GM18909 (cell line): Measurements from ENCODE around the gene RAB11FIP3.

Experiments used
- ATAC-seq: cut with Tn5 transposase; IDR thresholded peaks from one replicate; pipeline ENCODE4 v1.9.1; 2021; ENCODE audit warnings: mild to moderate bottlenecking; ENCODE audit not compliant: unreplicated experiment, poor library complexity

The RAB11FIP3 gene

DNA sequence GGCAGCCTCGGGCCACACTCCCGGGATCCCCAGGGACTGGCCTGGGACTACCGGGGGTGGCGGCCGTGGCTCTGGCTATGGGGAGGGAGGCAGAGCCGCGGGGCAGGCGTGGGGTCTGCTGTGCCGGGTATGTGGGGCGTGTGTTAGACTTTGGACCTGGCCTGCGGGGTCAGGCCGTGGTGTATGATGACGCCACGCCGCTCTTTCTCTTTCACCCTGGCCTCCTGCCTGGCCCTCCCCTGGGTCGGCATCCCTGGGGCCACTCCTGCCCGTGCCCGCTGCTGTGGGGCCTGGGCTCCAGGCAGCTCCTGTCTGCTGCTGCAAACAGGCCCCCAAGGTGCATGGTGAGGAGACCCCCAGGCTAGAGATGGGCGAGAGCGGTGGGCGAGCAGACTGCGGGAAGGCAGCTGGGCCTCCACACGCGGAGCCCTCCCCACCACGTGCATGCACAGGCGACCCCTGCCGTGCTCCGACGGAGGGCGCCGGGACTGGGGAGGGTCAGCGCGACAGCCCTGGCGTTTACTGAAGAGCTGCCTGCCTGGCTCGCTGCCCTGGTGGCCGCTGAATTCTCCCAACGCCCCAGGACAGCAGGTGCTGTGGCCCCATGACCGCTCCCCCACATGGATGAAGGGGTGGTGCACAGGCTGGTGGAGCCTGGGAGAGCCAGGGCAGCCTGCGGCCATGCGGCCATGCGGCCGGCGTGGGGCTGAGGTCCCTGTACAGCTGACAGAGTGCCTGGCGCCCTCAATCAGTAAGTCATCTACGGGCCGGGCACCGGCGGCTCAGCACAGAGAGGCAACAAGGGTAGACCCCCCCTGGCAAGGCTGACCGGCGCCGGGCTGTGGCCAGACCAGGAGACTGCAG lies 118.1 kb downstream of the RAB11FIP3 start:
- no peak for ATAC-seq

DNA sequence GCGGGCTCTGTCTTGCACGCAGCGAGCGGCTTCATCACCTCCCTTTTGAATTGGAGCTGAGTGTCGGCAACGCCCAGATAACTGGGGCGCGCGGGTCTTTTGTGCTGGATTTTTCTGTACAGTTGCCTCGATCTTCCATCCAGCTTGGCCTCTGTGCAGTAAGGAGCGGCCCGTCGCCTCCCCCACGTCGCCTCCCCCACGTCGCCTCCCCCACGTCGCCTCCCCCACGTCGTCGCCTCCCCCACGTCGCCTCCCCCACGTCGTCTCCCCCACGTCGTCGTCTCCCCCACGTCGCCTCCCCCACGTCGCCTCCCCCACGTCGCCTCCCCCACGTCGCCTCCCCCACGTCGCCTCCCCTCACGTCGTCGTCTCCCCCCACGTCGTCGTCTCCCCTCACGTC lies 119.1 kb downstream of the RAB11FIP3 start:
- no peak for ATAC-seq

DNA sequence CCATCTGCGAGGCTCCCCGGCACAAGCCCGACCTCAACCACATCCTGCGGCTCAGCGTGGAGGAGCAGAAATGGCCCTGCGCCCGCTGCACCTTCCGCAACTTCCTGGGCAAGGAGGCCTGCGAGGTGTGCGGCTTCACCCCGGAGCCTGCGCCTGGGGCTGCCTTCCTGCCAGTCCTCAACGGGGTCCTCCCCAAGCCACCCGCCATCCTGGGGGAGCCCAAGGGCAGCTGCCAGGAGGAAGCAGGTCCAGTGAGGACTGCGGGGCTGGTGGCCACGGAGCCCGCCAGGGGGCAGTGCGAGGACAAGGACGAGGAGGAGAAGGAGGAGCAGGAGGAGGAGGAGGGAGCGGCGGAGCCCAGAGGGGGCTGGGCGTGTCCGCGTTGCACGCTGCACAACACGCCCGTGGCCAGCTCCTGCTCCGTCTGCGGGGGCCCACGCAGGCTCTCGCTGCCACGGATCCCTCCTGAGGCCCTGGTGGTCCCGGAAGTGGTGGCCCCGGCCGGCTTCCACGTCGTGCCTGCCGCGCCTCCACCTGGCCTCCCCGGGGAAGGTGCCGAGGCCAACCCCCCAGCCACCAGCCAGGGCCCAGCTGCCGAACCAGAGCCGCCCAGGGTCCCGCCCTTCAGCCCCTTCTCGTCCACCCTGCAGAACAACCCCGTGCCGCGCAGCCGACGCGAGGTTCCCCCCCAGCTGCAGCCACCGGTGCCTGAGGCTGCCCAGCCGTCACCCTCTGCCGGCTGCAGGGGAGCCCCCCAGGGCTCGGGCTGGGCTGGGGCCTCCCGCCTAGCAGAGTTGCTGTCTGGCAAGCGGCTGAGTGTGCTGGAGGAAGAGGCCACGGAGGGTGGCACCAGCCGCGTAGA lies 121.7 kb downstream of the RAB11FIP3 start:
- no peak for ATAC-seq

DNA sequence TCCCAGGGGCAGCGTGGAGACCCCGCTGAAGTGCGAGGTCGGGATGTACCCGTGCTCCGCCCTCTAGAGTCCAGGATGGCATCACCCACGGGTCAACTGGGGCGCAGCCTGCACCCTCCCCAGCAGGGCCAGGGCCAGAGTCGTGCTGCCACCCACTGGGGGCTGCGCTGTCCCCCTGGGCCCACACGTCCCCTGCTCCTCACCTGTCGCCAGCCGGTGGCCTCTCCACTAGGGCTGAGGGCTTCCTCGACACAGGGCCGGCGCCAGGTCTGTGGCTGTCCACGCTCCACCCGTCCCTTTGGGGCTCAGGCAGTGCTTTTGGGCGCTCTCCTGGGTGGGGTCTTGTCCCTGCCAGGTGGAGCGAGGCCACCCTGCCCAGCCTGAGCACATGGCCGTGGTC lies 123.1 kb downstream of the RAB11FIP3 start:
- ATAC-seq = no peak

DNA sequence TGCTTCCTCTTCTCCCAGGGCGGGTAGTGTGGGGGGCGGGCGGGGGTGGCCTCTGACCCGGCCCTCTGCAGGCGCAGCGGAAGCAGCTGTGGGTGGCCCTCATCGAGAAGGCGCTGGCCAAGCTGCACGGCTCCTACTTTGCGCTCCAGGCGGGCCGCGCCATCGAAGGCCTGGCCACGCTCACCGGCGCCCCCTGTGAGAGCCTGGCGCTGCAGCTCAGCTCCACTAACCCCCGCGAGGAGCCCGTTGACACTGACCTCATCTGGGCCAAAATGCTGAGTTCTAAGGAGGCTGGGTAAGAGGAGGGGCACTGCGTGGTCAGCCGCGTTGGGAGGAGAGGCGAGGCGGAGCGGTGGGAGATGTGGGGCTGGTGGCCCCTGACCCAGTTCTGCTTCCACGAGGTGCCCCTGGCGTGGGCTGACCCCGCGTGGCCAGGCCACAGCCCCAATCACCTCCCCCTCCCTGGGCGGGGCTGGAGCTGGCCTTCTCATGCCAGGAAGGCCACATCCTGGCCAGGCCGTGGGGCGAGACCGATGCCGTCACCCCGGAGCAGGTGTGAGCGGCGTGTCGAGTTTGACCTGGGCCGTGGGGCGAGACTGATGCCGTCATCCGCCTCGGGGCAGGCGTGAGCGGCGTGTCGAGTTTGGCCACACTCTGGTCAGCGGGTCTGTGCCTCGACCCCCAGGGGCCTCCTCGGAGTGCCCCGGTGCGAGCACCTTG lies 124.3 kb downstream of the RAB11FIP3 start:
- no peak for ATAC-seq

DNA sequence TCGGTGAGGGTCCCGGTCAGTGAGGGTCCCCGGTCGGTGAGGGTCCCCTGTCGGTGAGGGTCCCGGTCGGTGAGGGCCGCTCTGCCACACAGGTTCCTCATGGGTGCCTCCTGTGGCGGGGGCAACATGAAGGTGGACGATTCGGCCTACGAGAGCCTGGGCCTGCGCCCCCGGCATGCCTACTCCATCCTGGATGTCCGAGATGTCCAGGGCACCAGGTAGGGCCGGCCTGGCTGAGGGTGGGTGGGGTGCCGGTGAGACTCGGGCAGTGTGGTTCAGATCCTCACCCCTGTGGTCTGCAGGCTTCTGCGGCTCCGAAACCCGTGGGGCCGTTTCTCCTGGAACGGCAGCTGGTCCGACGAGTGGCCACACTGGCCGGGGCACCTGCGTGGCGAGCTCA lies 125.8 kb downstream of the RAB11FIP3 start:
- no peak for ATAC-seq

DNA sequence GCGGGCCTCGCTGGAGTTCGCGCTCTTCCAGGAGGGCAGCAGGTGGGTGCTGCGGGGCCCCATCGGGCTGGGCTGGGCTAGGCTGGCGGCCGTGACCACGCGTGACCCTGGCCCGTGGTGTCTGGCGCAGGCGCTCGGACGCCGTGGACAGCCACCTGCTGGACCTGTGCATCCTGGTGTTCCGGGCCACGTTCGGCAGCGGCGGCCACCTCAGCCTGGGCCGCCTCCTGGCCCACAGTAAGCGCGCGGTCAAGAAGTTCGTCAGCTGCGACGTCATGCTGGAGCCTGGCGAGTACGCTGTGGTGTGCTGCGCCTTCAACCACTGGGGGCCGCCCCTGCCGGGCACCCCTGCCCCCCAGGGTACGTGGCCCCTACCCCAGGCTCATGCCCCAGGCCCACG lies 126.7 kb downstream of the RAB11FIP3 start:
- ATAC-seq = no peak

DNA sequence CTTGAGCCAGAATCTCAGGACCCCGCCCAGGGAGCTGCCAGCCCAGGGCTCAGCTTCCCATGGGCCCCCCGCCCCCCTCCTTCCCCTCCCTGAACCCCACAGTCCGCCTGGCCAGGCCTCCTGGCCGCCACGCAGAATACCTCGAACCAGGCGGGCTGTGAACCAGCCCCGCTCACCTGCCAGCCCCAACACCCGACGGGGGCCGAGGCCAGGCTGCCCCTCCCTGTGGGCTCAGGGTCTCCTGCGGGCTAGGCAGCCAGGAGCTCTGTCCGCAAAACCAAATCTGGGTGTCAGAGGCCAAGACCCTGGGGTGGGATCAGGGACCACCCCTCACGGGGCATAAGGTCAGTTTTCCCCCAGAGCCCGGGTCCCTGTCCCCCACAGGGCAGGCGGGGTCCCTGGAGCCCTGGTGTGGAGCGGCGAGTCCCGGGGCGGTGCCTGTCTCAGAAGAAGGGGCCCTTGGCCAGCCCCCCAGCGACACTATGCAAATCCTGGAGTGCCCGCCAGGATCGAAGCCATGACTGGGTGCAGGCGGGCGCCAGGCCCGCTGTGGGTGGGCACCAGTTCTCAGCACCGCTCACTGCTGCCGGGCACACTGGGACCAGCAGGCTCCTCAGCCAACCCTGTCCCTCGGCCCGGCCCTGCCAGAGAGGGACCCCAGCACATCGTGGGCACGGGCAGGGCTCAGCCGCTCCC lies 128.3 kb downstream of the RAB11FIP3 start:
- ATAC-seq = no peak

DNA sequence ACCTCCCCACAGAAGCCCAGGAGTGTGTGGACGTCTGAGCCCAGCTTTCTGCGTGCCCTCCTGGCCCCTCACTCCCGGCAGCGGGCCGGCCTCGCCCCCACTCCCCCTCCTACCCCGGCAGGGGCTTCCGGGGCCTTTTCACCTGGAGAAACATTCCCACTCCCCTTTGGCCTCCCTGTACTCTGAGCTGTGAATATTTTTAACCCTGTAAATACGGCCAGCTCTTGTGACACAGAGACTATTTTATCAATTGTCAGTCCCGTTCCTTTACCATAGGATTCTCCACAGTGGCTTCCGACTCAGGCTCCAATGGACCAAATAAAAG lies 128.8 kb downstream of the RAB11FIP3 start:
- no peak for ATAC-seq

DNA sequence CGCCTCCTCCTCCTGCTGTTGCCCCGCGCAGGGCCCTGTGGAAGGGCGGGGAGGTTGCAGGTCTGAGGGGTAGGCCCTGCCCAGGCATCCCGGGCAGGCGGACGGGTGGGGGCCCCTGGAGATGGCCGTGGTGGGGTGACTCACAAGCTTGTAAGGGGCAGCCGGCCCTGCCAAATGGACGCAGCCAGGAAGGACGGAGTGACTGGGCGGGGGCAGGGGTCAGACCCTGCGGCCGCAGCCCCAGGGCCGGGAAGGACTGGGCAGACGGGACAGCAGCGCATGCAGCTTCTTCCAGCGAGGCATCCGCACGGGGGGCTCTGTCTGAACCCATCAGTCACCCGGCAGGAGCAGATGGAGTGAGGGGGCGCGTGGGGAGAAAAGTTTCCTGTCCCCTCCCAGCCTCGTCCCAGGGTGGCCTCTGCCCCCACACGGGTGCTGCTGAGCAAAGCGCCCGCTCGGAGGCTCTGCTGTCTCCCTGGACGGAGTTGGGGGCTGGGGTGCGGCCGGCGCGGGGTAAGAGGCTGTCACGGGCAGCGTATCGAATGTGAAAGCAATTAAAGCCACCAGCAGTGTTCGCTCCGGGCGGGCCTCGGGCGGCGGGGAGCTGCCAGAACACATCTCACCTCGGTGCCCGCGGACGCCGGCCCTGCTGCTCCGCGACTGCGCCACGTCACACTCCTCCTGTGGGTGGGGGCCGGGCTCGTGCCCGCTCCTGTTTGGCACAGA lies 129.4 kb downstream of the RAB11FIP3 start:
- ATAC-seq = no peak

DNA sequence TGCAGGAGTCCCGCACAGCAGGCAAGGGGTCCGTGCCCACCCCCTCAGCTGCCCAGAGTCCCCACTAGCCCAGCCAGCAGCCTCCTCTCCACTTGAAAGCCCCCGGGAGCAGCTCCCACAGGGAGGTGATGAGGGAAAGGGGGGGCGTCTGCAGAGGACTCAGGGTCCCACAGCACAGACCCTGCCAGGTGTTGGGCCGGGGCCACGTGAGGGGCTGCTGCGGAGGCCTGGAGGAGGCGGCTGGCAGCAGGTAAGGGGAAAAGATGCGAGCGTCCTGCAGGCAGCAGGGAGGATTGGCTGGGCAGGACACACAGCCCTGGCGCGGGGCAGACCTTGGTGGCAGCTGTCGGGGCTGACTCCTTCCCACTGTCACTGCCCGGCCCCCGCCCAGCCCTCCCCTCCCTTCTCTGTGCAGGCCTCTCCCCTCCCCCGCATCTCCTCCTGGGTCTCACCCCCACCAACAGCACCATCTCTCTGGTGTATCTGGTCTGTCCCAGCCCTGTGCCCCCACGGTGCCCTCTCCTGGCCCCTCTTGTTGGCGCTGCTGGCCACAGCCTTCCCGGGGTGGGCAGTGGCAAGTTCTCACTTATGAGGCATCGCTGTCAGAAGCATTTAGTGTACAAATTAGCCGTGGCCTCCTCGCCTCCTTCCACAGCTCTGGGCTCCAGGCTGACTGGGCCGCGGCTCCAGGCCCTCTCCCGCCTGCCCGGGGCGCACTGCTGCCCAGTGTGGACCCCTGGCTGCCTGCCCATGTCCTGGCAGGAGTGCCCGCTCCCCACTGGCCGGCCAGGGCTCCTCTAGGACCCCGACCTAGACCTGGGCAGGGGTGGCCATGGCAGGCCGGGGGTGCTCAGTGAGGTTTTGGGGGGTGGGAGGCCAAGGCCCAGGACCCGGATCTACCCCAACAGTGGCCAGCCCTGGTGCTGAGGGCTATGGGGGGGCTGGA lies 130.4 kb downstream of the RAB11FIP3 start:
- ATAC-seq = no peak

DNA sequence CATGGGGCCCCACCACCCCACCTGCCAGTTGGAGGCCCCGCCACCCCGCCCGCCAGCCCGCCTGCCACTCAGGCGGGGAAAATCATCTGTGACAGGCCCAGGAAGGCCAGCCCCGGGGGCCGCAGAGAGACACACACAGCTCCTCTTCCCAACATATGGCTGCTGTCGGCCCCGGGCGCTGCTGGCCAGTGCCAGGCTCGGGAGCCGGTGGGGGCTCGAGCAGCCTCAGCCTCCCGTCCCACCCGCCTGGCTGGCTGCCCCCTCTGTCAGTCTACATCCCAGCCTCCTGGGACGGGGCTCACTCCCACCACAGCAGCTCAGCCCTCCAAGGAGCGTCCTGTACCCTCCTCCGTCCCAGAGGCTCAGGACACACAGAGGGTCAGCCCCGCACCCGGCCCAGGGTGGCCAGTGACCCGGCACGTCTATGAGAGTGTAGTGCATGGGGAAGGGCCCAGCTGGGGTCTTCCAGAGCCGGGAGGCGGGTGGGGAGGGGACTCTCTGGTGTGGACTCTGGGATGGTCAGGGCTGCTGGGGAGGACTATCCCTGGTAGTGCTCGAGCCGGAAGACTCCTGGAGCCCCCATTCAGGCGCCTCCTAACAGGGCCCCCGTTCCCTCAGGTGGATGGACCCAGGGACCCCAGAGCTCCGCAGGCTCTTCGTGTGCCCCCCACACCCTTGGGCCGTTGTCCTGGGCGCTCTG lies 131.2 kb downstream of the RAB11FIP3 start:
- ATAC-seq = no peak

DNA sequence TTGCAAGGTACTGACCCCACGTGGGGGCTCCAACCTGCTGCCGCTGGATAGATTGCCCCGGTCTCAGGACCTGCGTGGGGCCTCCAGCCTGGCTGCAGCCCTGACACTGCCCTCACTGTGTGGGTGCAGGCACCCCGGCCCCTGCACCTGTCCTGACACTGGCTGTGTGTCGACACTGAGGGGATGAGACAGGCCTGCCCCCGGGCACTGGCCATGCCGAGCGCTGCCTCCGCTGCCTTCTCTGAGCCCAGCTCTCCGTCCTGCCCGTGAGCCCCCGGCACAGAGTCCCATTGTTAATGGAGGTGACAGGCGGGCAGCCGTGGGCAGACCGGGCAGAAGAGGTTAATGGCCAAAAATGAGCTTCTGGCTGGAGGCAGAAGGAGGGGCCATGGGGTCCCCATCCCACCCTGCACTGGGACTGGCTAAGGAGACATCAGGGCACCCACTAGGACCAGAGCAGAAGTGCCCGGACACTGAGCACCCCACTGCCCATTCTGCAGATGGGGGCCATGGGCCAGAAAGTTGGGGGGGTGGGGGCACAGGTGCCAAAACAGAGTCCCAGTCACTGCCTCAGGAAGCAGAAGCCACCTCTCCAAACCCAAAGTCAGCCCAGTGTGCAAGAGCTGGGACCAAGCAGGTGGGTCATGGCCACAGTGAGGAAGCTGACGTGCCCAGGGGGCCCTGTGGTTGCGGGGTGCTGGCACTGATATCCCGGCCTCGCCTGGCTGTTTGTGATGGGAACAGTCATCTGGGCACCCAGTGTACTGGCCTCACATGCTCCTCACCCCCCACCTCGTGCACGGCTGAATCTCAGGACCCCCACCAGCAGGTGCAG lies 132.2 kb downstream of the RAB11FIP3 start:
- ATAC-seq = no peak

DNA sequence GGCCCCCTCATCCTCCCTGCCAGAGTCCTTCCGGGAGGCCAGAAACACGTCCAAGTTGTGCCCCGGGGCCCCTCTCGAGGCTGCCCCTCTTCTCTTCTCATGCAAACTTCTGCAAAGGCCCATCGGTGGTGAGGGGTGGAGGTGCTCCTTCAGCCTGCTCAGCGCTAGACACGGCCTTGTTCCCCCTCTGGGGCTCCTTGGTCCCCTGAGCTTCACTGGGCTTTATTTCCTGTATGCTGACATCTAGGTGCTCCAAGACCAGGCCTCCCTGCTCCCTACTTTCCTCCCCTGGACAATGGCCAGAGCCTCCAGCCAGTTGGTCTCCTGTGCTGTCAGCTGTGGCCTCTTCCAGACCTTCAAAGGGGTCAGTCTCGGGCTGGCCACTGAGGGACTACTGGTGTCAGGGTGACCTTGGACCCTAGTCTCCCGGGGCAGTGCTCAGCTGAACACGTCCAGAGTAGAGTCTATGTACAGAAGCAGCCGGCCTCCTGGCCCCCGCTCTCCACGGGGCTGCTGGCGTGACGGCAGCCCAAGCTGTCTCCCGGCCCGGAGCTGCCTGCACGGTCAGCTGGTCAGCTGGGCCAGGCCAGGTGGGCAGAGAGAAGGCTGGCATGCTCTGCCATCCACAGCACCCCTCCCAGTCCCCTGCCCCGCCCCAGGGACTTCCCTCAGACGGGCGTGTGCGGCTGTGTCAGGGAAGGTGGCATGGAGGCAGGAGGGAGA lies 133.0 kb downstream of the RAB11FIP3 start:
- ATAC-seq = no peak

DNA sequence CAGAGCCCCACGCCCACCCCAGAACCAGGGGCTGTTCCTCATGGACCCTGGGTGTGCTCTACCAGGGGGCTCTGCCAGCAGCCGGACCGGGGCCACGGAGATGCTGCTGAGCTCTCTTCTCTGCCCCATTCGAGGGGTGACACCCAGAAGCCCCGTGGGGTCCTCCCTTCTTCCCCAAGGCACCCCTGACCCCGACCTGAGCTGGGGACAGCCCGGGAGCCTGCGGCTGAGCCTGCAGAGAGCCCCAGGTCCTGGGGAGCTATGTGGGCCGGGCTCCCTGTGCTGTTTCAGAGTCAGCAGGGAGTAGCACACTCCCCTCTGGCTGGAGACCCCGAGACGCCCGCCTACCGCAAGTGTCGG lies 133.6 kb downstream of the RAB11FIP3 start:
- no peak for ATAC-seq

DNA sequence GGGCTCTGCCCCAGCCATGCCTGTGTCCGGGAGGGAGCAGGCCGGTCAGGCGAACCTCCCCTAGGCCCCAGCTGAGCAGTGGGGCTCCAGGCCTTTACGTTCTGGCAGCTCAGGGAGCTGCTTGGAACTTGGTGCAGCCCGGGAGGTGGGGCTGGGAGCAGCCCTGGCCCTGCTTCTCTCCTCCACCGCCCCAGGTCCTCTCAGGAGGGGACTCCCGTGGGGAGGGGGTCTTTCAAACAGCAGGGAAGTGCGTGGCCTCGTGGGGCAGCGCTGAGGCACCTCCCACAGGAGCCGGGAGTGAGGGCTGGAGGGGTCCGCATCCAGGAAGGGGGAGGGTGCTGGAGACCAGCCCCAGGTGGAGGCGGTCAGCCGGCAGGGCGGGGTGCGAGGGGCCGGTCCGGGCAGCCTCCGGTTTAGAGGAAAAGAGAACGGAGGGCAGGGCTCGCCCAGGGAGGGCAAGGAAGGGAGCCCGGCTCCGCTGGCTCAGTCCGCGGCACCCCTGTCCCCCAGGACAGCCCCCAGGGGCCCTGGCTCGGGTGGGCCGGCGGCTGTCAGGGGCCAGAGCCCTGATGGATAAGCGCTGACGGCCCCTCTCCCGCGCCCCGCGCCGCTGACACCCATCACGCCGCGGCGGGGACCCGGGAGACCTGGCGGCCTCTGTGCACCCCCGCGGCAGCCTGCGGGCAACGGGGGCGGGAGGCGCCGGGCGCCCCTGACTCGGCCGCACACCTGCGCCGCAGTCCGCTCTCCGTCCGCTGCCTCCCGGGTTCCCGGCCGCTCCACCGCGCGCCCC lies 134.2 kb downstream of the RAB11FIP3 start:
- ATAC-seq = no peak
